HG03135 (cell line): ENCODE data around the gene WWOX.
"Not testable (repeated sequence)": the region's sequence is repeated elsewhere in the genome, so short reads cannot be mapped to it uniquely, and the experiment has no call there.

ENCODE experiments used
- ATAC-seq: cut with Tn5 transposase; IDR thresholded peaks from one replicate; pipeline ENCODE4 v1.9.1; 2021; ENCODE audit warnings: mild to moderate bottlenecking, moderate library complexity; ENCODE audit not compliant: unreplicated experiment

WWOX gene

DNA sequence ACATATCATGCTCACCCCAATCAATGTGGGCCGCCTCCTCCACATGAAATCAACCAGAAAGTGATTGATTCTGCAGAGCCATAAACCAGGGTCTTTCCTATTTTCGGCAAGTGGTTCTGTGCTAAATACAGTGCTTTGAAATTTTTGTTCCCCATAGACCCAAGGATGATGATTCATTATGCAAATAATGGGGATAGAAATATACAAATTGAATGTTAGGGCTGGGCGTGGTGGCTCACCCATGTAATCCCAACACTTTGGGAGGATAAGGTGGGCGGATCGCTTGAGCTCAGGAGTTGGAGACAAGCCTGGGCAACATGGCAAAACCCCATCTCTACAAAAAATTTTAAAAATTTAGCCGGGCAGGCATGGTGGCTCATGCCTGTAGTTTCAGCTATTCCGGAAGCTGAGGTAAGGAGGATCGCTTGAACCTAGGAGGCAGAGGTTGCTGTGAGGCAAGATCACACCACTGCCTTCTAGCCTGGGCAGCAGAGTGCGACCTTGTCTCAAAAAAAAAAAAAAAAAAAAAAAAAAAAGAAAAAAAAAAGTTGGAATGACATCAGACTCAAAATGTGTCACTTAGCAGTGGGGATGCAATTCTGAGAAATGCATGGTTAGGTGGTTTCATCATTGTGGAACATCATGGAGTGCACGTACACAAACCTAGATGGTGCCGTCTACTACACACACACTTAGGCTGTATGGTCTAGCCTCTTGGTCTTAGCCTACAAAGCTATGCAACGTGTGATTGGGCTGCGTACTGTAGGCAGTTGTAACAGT, 919.4 kb downstream of the WWOX start:
- ATAC-seq: no peak

DNA sequence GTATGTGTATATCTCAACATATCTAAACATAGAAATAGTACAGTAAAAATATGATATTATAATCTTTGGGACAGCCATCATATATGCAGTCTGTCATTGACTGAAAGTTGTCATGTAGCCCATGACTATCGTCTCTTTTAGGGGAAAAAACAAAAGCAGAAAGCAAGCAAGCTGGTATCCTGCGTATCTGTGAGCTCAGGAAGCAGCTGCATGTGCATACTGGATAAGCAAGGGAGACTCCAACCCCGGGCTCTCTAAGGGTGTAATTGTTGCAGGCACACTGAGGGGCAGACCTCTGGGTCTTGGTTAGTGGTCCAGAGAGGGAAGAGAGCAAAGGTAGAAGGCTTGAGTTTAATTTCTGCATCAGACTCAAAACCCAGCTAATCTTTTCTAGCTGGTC, 920.0 kb downstream of the WWOX start:
- no peak for ATAC-seq

DNA sequence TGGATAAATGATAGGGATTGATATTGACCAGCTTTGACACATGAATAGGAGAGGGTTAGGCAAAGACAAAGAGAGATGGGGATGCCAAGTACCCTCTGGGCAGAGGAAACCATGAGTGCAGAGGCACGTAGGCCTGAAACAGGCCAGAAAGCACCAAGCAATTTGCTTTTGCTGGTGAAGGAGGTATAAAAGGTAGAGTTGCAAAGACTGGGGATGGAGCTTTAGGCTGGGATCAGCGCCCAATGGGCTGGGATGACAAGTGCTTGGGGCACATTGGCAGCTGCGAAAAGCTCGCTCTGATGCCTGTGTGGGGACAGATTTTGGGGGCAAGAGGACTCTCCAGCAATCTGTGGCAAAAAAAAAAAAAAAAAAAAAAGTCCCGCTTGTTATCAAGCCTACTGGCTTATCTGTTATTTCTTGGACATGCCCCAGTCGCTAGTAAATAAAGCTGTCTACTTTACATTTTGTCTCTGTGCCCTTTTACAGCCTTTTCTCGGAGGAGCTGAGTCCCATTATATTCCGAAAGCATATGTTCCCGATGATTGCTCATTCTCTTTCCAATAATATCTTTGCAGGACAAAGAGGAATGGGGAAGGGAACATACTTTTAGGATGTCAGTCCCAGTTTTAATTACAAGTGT, 922.7 kb downstream of the WWOX start:
- ATAC-seq: no peak

DNA sequence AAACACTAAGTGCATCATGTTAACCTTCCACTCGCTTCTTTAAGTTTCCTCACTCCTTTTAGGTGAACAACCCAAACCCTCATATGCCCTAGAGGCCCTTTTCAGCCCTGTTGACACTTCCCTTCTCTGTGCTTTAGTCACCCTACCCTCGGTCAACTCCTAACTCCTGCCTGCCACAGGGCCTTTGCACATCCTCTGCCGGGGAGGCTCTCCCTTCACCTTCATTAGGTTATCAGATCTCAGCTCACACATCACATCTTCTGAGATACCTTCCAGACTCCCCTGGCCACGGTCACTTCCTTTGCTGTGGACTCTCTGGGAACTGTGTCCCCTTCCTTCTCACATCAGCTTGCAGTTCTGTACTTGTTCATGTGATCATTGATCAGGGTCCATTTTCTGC, 926.7 kb downstream of the WWOX start:
- ATAC-seq: no peak

DNA sequence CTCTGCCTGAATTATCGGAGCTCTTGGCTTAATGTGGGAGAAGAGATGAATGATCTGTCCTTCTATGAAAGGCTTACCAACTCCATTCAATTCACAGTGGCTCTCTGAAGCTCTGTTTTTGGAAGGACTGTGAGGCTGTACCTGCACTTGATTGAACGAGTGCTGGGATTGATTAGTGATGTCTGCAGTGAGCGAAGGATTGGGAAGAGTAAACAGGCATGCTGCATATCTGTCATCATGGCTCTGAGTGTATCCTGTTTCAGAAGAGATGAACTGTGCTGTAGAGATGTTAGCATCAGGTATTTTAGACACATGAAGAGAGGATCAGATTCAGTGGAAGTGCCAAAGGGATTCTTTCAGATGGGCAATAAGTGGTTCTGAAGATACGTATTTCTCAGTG, 937.1 kb downstream of the WWOX start:
- no peak for ATAC-seq

DNA sequence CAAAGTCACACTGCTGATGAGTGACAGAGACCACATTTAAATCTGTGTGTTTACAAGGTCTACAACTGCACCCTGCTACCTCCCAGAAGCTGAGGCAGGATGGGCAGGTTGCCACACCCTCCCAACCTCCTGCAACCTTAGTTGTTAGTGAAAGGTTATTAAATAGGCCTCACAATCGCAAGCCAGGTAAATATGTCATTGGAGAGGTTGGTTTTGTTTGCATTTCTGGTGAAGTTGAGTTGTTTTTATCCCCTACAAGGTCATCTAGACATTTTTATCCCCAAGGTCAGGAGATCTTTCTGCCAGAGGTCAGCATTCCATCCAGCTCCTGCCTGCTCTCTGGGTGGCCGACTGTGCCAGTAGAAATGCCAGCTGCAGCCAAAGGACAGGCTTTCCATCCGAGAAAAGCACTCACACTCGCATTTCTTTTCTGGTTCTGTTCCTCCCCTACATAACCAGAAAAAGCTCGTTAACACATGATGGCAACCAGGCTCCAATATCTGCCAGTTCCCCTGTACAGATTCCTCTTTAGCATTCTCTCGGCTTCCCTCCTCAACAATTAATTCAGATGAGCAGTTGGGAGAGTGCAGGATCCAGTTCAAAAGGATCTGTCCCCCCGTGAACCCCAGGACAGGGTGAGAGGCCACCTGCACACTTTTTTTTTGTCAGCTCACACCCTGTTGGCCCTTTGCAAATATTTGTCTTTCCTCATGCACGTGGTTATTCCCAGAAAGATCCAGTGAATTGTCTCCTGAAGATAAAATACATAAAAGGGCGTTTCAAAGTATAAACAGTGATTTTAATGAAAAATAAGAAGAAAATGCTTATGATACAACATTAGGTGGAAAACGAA, 938.3 kb downstream of the WWOX start:
- ATAC-seq: no peak

DNA sequence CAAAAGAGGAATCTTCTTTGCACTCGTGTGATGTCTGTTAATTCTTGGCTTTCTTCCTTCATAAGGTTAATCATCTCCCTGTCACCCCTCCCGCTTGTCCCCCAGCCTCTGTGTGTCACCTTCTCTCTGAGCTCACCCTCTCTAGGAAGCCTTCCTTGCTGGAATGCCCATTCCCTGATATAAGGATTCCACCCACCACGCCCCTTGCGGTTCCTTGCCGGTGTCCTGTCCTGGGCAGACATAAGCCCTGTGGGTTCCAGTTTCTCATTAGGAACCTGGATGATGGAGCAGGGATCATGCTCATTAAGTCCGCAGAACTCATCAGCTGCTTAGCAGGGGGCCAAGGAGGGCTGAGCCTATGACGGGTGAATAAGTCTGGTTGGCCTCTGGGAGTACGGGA, 941.8 kb downstream of the WWOX start:
- ATAC-seq: no peak

DNA sequence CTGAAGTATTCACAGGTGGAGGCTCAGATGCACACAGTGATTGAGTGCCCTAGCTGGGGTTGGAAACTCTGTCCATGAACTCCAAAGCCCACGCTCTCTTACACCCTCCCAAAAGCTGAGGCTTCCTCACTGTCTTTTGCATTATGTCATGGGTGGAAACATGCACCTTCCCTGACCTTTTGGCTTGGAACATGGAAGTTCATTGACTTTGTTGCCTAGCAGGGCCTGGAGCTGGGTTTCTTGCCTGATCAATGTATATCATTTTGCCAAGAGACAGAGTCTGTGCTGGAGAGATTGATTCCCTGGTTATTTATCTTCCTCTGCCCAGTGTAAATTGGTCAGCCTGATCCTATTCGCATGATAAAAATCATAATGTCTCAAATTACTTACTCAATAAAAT, 942.7 kb downstream of the WWOX start:
- ATAC-seq: no peak

DNA sequence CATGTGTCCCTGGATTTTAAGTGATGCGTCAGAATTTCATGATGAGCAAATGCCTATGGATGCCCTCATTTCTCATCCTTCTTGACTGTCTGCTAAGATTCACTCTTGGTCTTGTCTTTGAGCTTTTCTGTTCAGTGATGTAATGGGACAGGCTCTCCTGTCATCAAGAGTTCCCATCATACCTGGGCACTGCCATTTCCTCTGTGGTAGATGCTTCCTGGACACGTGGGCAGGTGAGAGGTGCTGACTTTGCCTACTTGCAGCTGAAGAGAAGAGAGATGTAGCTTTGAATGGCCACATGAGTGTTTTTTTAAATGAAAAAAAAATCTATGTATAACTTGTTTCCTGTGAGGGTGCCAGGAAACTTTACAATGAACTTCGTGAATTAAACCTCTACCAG, 943.4 kb downstream of the WWOX start:
- no peak for ATAC-seq

DNA sequence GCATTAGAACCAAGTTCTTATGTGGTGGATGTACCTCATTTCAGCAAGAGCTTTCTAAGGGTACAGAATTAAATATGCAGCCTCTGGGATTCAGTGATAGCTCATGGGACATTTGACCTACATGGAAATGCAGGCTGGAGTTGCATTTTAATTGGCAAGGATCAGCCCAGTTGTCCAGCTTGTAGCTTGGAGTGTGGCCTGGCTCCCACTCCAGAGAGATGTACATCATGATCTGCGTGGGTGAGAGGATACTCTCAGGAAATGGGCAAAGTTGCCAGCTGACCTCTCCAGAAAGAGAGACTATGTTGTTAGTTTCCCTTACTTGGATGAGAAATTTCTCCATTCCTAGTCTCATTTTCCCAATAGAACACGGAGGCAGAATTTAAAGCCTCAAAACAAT, 945.7 kb downstream of the WWOX start:
- ATAC-seq: no peak

DNA sequence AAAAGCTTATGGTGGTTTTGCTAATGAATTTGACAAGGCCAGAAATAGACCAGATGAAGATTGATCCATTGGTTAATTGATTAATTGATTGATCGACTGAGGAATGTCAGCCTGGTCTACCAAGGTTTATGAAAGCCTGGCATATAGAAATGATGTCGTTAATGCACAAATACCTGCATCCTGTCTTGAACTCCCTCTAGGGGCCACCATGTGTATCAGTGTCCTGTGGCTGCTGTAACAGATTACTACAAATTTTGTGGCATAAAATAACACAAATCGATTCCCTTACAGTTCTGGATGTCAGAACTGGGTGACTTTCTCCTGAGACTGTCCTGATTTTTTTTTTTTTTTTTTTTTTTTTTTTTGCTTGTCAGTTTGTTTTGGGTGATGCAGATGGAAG, 947.9 kb downstream of the WWOX start:
- ATAC-seq: no peak

DNA sequence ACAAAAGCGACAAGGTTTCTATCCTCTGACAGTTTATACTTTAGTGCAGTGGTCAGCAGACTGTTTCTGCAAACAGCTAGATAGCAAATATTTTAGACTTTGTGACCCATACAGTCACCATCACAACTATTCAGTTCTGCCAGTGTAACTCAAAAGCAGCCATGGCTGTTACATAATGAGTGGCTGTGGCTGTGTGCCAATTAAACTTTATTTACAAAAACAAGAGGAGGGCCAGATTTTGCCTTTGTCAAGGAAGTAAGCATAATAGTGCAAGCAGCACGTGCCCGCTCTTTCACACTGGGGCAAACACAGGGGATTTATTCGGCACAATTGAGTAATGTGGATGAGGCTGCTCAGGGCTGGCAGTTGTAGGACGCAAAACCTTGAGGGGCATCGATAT, 949.6 kb downstream of the WWOX start:
- ATAC-seq: no peak

DNA sequence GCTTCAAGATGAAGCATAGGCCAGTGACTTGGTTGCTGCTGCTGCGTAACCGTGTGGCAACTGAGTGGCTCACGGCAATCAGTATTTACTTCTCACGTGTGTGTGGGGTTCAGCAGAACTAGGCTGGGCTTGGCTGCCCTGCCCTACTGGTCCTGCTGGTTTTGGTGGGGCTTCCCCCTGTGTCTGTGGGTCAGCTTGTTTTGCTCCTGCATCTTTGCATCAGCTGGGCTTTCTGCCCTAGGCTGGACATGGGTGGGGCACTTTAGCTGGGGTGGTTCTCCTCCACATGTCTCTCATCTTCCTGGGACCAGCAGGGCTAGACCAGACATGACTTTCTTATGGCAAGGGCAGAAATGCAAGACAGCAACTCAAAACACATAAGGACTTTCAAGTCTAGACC, 950.6 kb downstream of the WWOX start:
- ATAC-seq: no peak

DNA sequence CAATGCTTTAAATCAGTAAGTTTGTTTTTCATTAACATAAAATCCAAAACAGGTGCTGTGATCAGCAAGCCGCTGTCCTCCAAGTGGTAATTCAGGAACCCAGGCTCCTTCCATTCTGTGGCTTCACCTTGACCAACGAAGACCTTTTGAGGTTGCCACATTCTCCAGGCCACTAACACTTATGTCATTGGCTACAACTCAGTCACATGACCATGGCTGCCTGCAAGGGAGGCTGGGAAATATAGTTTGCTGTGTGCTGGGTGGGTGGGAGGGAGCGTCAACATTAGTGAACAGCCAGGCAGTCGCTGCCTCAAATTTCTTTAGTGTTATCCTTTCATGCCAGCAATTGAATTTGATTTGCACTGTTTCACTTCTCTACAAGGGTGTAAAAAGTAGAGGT, 951.9 kb downstream of the WWOX start:
- no peak for ATAC-seq

DNA sequence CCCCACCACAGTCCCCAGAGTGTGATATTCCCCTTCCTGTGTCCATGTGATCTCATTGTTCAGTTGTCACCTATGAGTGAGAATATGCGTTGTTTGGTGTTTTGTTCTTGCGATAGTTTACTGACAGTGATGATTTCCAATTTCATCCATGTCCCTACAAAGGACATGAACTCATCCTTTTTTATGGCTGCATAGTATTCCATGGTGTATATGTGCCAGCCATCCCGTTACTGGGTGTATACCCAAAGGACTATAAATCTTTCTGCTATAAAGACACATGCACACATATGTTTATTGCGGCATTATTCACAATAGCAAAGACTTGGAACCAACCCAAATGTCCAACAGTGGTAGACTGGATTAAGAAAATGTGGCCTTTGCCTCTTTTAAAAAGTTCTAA, 952.7 kb downstream of the WWOX start:
- not testable (repeated sequence) for ATAC-seq

DNA sequence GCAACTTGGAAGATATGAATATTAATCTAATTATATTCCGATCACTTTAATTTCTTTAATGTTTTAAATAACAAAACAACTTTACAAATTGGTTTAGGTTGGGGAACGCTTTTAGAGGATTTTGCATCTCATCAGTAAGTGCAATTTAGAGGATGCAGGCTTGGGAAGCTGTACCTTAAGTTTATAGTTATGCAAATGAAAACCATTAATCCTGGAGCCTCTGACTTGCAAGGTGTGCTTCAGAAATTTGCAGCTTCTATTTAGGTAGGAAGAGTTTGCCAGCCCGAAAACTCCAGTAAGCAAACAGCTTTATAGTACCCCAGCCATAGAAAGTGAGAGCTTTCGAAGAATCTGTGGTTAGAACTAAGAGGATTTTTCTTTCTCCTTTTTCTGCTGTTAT, 954.1 kb downstream of the WWOX start:
- ATAC-seq: no peak

DNA sequence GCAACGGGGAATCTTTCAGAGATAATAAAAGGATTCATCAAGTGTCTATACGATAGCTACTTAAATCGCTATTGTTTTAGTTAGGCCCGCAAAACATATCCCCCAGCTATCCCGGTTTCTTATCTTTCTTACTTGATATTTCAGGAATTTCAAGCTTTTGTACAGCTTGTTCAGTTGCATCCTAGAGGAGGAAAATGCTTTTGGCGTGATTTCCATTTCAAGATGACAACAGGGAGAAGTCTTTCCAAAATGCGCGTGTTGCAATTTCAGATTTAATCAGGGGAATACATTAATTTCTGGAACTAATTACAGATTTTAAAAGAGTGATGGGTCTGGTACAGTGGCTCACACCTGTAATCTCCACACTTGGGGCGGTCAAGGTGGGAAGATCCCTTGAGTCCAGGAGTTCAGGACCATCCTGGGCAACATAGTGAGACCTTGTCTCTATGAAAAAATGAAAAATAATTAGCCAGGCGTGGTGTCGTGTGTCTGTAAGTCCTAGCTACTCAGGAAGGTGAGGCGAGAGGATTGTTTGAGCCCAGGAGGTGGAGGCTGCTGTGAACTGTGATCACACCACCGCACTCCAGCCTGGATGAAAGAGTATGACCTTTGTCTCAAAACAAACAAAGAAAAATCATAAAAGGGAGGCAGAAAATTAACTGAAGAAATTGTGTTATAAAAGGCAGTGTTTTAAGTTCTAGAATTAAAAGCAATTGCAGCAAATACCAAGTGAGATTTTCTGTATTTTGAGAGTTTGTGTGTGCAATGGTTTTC, 954.9 kb downstream of the WWOX start:
- no peak for ATAC-seq

DNA sequence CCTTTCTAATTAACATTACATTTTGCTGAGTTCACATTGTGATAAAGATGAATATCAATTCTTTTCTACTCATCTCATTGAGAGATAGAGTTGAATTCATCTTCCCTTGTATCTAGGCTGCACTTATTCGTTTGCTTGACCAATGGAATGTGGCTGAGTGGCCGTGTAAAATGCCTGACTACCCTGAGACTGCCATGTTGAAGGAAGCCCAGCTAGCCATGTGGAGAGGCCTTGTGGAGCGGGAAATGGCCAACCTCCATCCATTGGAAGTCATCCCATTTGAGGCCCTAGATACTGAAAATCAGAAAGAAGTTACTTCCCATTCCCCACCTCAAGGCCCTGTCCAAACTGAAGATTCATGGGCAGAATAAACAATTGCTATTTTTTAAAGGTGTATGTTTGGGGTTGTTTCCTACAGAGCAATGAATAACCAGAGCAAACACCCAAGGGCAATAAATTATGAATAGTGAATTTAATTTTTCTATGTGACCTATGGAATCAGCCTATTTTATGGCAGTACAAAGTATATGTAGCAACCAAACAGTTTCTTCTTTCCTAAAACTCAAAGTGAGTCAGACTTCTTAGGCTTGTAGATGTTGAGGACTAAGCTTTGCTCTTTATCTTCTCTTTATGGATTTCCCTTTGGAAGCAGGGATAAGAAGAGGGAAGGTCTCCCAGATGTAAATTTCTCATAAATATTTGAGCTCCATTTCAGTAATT, 956.0 kb downstream of the WWOX start:
- ATAC-seq: no peak

DNA sequence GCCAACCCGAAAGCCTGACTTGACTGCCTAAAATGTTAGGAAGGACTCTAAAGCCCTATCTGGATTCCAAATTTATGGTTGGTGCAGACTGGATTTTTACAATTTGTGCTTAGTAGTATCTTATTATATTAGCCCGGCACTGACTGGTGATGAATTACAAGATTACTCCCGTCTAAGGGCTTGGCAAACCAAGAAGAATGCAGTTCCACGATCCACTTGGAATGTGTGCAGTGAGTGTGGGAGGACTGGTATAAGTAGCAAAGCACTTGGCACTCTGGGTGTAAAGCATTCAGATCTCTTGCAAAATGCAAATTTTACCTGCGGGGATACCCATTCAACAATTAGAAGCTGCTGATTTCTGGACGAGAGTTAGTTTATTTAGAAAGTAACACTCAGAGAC, 961.7 kb downstream of the WWOX start:
- no peak for ATAC-seq

DNA sequence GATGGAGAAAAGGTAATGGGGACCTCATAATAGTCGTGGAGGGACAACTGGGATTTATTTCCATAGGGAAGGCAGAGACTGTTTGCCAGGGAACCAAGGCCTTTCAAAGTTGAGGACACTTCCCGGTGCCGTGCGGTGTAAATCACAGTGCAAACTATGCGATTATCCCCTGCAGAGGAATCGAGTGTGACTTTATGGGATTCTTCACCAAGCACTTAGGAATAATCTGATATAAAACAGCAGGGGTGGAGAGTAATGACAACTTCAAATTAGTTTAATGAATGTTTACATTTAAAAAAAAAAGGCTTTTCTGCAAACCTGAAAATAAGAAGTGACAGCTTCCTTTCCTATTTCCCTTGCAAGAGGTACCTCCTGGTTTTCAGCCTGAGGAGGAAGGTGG, 962.9 kb downstream of the WWOX start:
- no peak for ATAC-seq

DNA sequence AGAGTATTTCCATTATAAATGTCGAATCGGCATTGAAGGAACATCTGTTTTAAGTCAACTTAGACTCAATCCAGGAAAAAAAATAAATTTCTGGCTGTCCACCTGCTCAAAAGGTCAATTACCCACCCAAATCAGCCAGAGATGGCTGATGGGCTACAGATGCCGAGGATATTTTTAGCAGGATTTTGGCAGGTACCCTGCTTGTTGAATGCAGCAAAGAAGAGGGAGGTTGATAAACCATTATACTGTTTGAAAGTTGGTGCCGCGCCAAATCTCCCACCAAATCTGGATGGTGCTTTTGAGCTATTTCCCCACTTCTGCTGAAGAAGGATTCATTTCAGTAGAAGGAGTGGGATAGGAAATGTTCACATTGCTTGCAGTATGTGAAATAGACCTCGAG, 963.4 kb downstream of the WWOX start:
- ATAC-seq: no peak
